H9 (cell line): ENCODE results near the gene EHBP1. TPM values are rescaled to one million over a fixed set of nuclear protein-coding genes. Genes with fewer than 3 reads are reported as not detected.

Experiments used
- DNase-seq: peaks from one replicate; pipeline ENCODE4 v3.0.0-alpha.2; 2017
- H2AFZ ChIP-seq: one replicate; pipeline ENCODE4 v1.6.1; 2013; ENCODE audit warnings: mild to moderate bottlenecking, low read length, control low read depth, moderate library complexity
- H2AK5ac ChIP-seq: 2 replicates; pipeline ENCODE4 v1.6.1; 2013; ENCODE audit warnings: low read length, control low read depth, mixed read lengths; ENCODE audit not compliant: insufficient read length
- H2BK120ac ChIP-seq: one replicate; pipeline ENCODE4 v1.6.1; 2013; ENCODE audit warnings: low read depth, mild to moderate bottlenecking, low read length, control low read depth, inconsistent platforms; ENCODE audit not compliant: poor library complexity, severe bottlenecking
- H2BK12ac ChIP-seq: 2 replicates; pipeline ENCODE4 v1.6.1; 2013; ENCODE audit warnings: low read length, control low read depth, mixed read lengths, low read depth; ENCODE audit not compliant: insufficient read length
- H2BK15ac ChIP-seq: 2 replicates; pipeline ENCODE4 v1.6.1; 2013; ENCODE audit warnings: low read depth, low read length, control low read depth
- H2BK20ac ChIP-seq: one replicate; pipeline ENCODE4 v1.6.1; 2013; ENCODE audit warnings: low read depth, mild to moderate bottlenecking, low read length, control low read depth, inconsistent platforms; ENCODE audit not compliant: poor library complexity, severe bottlenecking
- H2BK5ac ChIP-seq: 2 replicates; pipeline ENCODE4 v1.6.1; 2013; ENCODE audit warnings: low read length, control low read depth, mixed read lengths; ENCODE audit not compliant: insufficient read length
- H3K14ac ChIP-seq: 2 replicates; pipeline ENCODE4 v1.6.1; 2013; ENCODE audit warnings: low read length, control low read depth; ENCODE audit not compliant: insufficient read depth
- H3K18ac ChIP-seq: 2 replicates; pipeline ENCODE4 v1.6.1; 2013; ENCODE audit warnings: low read depth, mild to moderate bottlenecking, mixed read lengths, low read length, control low read depth; ENCODE audit not compliant: insufficient read length
- H3K23ac ChIP-seq: 2 replicates; pipeline ENCODE4 v1.6.1; 2013; ENCODE audit warnings: low read length, control low read depth, mixed read lengths, low read depth; ENCODE audit not compliant: insufficient read length
- H3K23me2 ChIP-seq: 2 replicates; pipeline ENCODE4 v1.6.1; 2013; ENCODE audit warnings: low read depth, mild to moderate bottlenecking, mixed read lengths, low read length, control low read depth; ENCODE audit not compliant: insufficient read length, poor library complexity, severe bottlenecking
- H3K27ac ChIP-seq: 2 replicates; pipeline ENCODE4 v1.5.1; 2013; ENCODE audit warnings: low read length, control low read depth, mixed read lengths, low read depth; ENCODE audit not compliant: insufficient read length
- H3K27me3 ChIP-seq: 2 replicates; pipeline ENCODE4 v1.6.1; 2013; ENCODE audit warnings: low read length, control low read depth, inconsistent platforms; ENCODE audit not compliant: insufficient read depth
- H3K4ac ChIP-seq: 2 replicates; pipeline ENCODE4 v1.6.1; 2013; ENCODE audit warnings: low read depth, mild to moderate bottlenecking, control low read depth, inconsistent platforms, low read length, moderate library complexity
- H3K4me1 ChIP-seq: 2 replicates; pipeline ENCODE4 v1.6.1; 2013; ENCODE audit warnings: low read length, control low read depth, inconsistent platforms; ENCODE audit not compliant: insufficient read depth
- H3K4me2 ChIP-seq: 2 replicates; pipeline ENCODE4 v1.6.1; 2013; ENCODE audit warnings: low read length, control low read depth, mixed read lengths; ENCODE audit not compliant: insufficient read length, insufficient read depth
- H3K56ac ChIP-seq: 2 replicates; pipeline ENCODE4 v1.6.1; 2013; ENCODE audit warnings: low read depth, mild to moderate bottlenecking, mixed read lengths, low read length, control low read depth; ENCODE audit not compliant: insufficient read length
- H3K79me1 ChIP-seq: 2 replicates; pipeline ENCODE4 v1.6.1; 2013; ENCODE audit warnings: low read depth, mild to moderate bottlenecking, moderate library complexity, low read length, control low read depth, inconsistent platforms; ENCODE audit not compliant: insufficient read depth, poor library complexity, severe bottlenecking
- H3K79me2 ChIP-seq: 2 replicates; pipeline ENCODE4 v1.6.1; 2013; ENCODE audit warnings: low read length, control low read depth, inconsistent platforms; ENCODE audit not compliant: insufficient read depth
- H3K9ac ChIP-seq: 2 replicates; pipeline ENCODE4 v1.6.1; 2013; ENCODE audit warnings: low read length, control low read depth, mixed read lengths; ENCODE audit not compliant: insufficient read length; ENCODE audit errors: extremely low read depth
- H3K9me3 ChIP-seq: one replicate; pipeline ENCODE4 v1.6.1; 2013; ENCODE audit warnings: low read depth, low read length, inconsistent platforms; ENCODE audit not compliant: control insufficient read depth
- H3T11ph ChIP-seq: one replicate; pipeline ENCODE4 v1.6.1; 2013; ENCODE audit warnings: mild to moderate bottlenecking, low read length, control low read depth, inconsistent platforms
- H4K20me1 ChIP-seq: one replicate; pipeline ENCODE4 v1.6.1; 2013; ENCODE audit not compliant: control insufficient read depth, insufficient read length, insufficient read depth
- H4K5ac ChIP-seq: 2 replicates; pipeline ENCODE4 v1.6.1; 2013; ENCODE audit warnings: low read depth, mild to moderate bottlenecking, mixed read lengths, low read length, control low read depth; ENCODE audit not compliant: insufficient read length
- H4K8ac ChIP-seq: replicated peaks from 2 replicates; pipeline ENCODE4 v1.6.1; 2013; ENCODE audit warnings: low read length, control low read depth, mixed read lengths, low read depth; ENCODE audit not compliant: insufficient read length
- H4K91ac ChIP-seq: 2 replicates; pipeline ENCODE4 v1.6.1; 2013; ENCODE audit warnings: low read depth, mild to moderate bottlenecking, moderate library complexity, mixed read lengths, low read length, control low read depth; ENCODE audit not compliant: insufficient read length
- H3K27ac Mint-ChIP-seq, 3 experiments: 2 replicates in 2 of 3; 3 replicates in 1 of 3; pipeline ENCODE4 v1.8.0; 2020 to 2021; ENCODE audit warnings: mixed read lengths in 3 of 3, mild to moderate bottlenecking in 1 of 3, moderate library complexity in 1 of 3
- H3K27me3 Mint-ChIP-seq: 2 replicates; pipeline ENCODE4 v1.8.0; 2021; ENCODE audit warnings: low read depth, mild to moderate bottlenecking, moderate library complexity, mixed read lengths
- H3K36me3 Mint-ChIP-seq, 3 experiments: 2 replicates in 2 of 3; 3 replicates in 1 of 3; pipeline ENCODE4 v1.8.0; 2020 to 2021; ENCODE audit warnings: low read depth in 3 of 3, mixed read lengths in 3 of 3; ENCODE audit not compliant: insufficient read depth in 1 of 3
- H3K4me1 Mint-ChIP-seq, 2 experiments: 2 replicates each; pipeline ENCODE4 v1.8.0; 2020; ENCODE audit warnings: mixed read lengths in 2 of 2
- H3K4me3 Mint-ChIP-seq, 2 experiments: 2 replicates in 1 of 2; 3 replicates in 1 of 2; pipeline ENCODE4 v1.8.0; 2020 to 2021; ENCODE audit warnings: mild to moderate bottlenecking in 2 of 2, mixed read lengths in 2 of 2, moderate library complexity in 1 of 2
- H3K9me3 Mint-ChIP-seq, 2 experiments: 2 replicates in 1 of 2; 3 replicates in 1 of 2; pipeline ENCODE4 v1.8.0; 2020; ENCODE audit warnings: mild to moderate bottlenecking in 2 of 2, mixed read lengths in 2 of 2, moderate library complexity in 1 of 2
- CTCF ChIP-seq: fragments of 200-600 bp; sonication (generic); conservative IDR thresholded peaks from 3 replicates; pipeline ENCODE4 v1.8.0; 2021; ENCODE audit warnings: antibody characterized with exemption, mild to moderate bottlenecking
- total RNA-seq: library from RNA; stranded (reverse); gene quantifications from 2 replicates; pipeline ENCODE4 v1.2.1, GENCODE V29; 2021

The EHBP1 gene
- total RNA-seq, 1 experiment from 2014 or later, result 35.6 TPM

GRCh38 chr2:62852254-62852653 lies 146.7 kb downstream of the EHBP1 start:
- no peak overlapping the region for H2BK5ac ChIP-seq
- H3K14ac ChIP-seq, result no peak overlapping the region
- no peak overlapping the region for H3K27ac ChIP-seq
- H3K9me3 Mint-ChIP-seq, result peaks cover 0 to 4% of the 10 kb centered on the region in 2 experiments; a peak in 1 of 5 replicates
- H4K5ac ChIP-seq, result no peak overlapping the region
- no peak overlapping the region for H3K23ac ChIP-seq
- H3K4me1 ChIP-seq, result no peaks in the 10 kb centered on the region
- H2AFZ ChIP-seq, result no peak overlapping the region
- H3K36me3 Mint-ChIP-seq, result peaks cover 7 to 13% (median 10%) of the 10 kb centered on the region in 3 experiments; a peak in 6 of 7 replicates
- H3K27me3 ChIP-seq, result no peaks in the 10 kb centered on the region
- no peak overlapping the region for H3K4me2 ChIP-seq
- no peak overlapping the region for H4K91ac ChIP-seq
- no peak overlapping the region for H3K56ac ChIP-seq
- H3K9ac ChIP-seq, result no peak overlapping the region
- peaks cover 0 to 8% of the 10 kb centered on the region in 2 experiments; a peak in 3 of 4 replicates for H3K4me1 Mint-ChIP-seq
- no peaks in the 10 kb centered on the region for H3K79me2 ChIP-seq
- H2BK12ac ChIP-seq, result no peak overlapping the region
- H3K4ac ChIP-seq, result no peak overlapping the region
- no peaks in the 10 kb centered on the region for H3K27me3 Mint-ChIP-seq
- no peak overlapping the region for H2AK5ac ChIP-seq
- H3K27ac Mint-ChIP-seq, result no peak overlapping the region
- no peak overlapping the region for H2BK20ac ChIP-seq
- no peak overlapping the region for H2BK15ac ChIP-seq
- no peaks in the 10 kb centered on the region for H3K79me1 ChIP-seq
- H4K8ac ChIP-seq, result no peak overlapping the region
- H2BK120ac ChIP-seq, result no peak overlapping the region
- no peak overlapping the region for H3T11ph ChIP-seq
- no peak for TF ChIP-seq CTCF
- no peak overlapping the region for H3K4me3 Mint-ChIP-seq
- H3K23me2 ChIP-seq, result no peaks in the 10 kb centered on the region
- no peak for DNase-seq
- no peaks in the 10 kb centered on the region for H4K20me1 ChIP-seq
- H3K18ac ChIP-seq, result no peak overlapping the region
- H3K9me3 ChIP-seq, result no peaks in the 10 kb centered on the region
